Peyer's patch (tissue), 4 donors: ENCODE results near the gene TPP1.

Experiments
- CTCF ChIP-seq, 6 experiments: fragments of 450-650 bp in 4 of 6; fragments of 200-600 bp in 2 of 6; sonication (generic) in 1 of 6; IDR thresholded peaks; one replicate each; pipeline ENCODE4 v1.5.1; 2017 to 2019; ENCODE audit warnings: antibody characterized with exemption in 6 of 6, mild to moderate bottlenecking in 3 of 6, moderate library complexity in 1 of 6
- POLR2A ChIP-seq, 2 donors: fragments of 450-650 bp; IDR thresholded peaks; one replicate each; pipeline ENCODE4 v1.5.1; 2017; ENCODE audit warnings: antibody characterized with exemption in 2 of 2, mild to moderate bottlenecking in 2 of 2, moderate library complexity in 2 of 2

- TF ChIP-seq CTCF (IDR thresholded peaks at IDR 0.05) (no peak), POLR2A (IDR thresholded peaks at IDR 0.05) (no peak)
Observed at GRCh38 chr11:6633422-6634408, 14.5 kb upstream of the TPP1 start.
